GM12801 (cell line): Measurements from ENCODE around the gene PDE6H.

Experiments
- CTCF ChIP-seq: IDR thresholded peaks from one replicate; pipeline ENCODE4 v1.5.1; 2011; ENCODE audit warnings: control low read depth; ENCODE audit not compliant: insufficient read length; ENCODE audit errors: extremely low read depth

PDE6H gene

GRCh38 chr12:14942196-14942931 lies 30.5 kb upstream of the PDE6H start:
- no peak for TF ChIP-seq CTCF

- no peak for TF ChIP-seq CTCF
Observed at GRCh38 chr12:14946162-14946561, 26.7 kb upstream of the PDE6H start.

GRCh38 chr12:14946861-14947260 lies 26.0 kb upstream of the PDE6H start:
- TF ChIP-seq CTCF, result no peak

- TF ChIP-seq CTCF, result no peak
Observed at GRCh38 chr12:14948672-14949071, 24.2 kb upstream of the PDE6H start.

- no peak for TF ChIP-seq CTCF
Observed at GRCh38 chr12:14949631-14950030, 23.2 kb upstream of the PDE6H start.

- no peak for TF ChIP-seq CTCF
Observed at GRCh38 chr12:14950421-14950820, 22.4 kb upstream of the PDE6H start.

GRCh38 chr12:14950982-14951746 lies 21.7 kb upstream of the PDE6H start:
- TF ChIP-seq CTCF, result no peak
